Astrocyte (in vitro differentiated cells and primary cell): ENCODE measurements around the gene MRPS23. TPM values are rescaled to one million over a fixed set of nuclear protein-coding genes. Genes with fewer than 3 reads are reported as not detected.
A peak's percentile ranks its signal among the peaks of the same experiment; 100 is the strongest.

Experiments used
- DNase-seq: peaks from one replicate; pipeline ENCODE4 v3.0.0-alpha.2; 2010; ENCODE audit warnings: low read depth
- FAIRE-seq: peaks from 2 replicates; lab custom pipeline; 2011; peaks lifted over from hg19 to GRCh38; lab: Jason Lieb, UNC
- H2AFZ ChIP-seq: 2 replicates; pipeline ENCODE4 v1.6.0; 2012; ENCODE audit warnings: low read depth, low read length, inconsistent platforms
- H3K27ac ChIP-seq: 2 replicates; pipeline ENCODE4 v1.5.1; 2011; ENCODE audit warnings: low read depth, low read length, inconsistent platforms
- H3K27me3 ChIP-seq: 2 replicates; pipeline ENCODE4 v1.6.0; 2011; ENCODE audit warnings: low read length, inconsistent platforms; ENCODE audit not compliant: insufficient read depth
- H3K36me3 ChIP-seq: 2 replicates; pipeline ENCODE4 v1.5.1; 2011; ENCODE audit warnings: low read length, inconsistent platforms; ENCODE audit not compliant: insufficient read depth
- H3K4me1 ChIP-seq: 2 replicates; pipeline ENCODE4 v1.5.1; 2011; ENCODE audit warnings: low read length, inconsistent platforms; ENCODE audit not compliant: insufficient read depth
- H3K4me2 ChIP-seq: 2 replicates; pipeline ENCODE4 v1.6.0; 2012; ENCODE audit warnings: low read length, inconsistent platforms
- H3K4me3 ChIP-seq: 2 replicates; pipeline ENCODE4 v1.5.1; 2011; ENCODE audit warnings: low read depth, mild to moderate bottlenecking, low read length, inconsistent platforms; ENCODE audit not compliant: insufficient read depth
- H3K79me2 ChIP-seq: 2 replicates; pipeline ENCODE4 v1.6.0; 2012; ENCODE audit warnings: mild to moderate bottlenecking, low read length, inconsistent platforms; ENCODE audit not compliant: insufficient read depth
- H3K9ac ChIP-seq: 2 replicates; pipeline ENCODE4 v1.6.0; 2012; ENCODE audit warnings: mild to moderate bottlenecking, low read length, inconsistent platforms
- H3K9me3 ChIP-seq: 2 replicates; pipeline ENCODE4 v1.5.1; 2012; ENCODE audit warnings: low read depth, mild to moderate bottlenecking, low read length, inconsistent platforms; ENCODE audit not compliant: insufficient read depth
- H4K20me1 ChIP-seq: 2 replicates; pipeline ENCODE4 v1.6.0; 2012; ENCODE audit warnings: low read length, inconsistent platforms; ENCODE audit not compliant: insufficient read depth
- H3K27ac Mint-ChIP-seq: one replicate; pipeline ENCODE4 v1.8.0; 2021; ENCODE audit warnings: mild to moderate bottlenecking, mixed read lengths; ENCODE audit not compliant: unreplicated experiment
- H3K27me3 Mint-ChIP-seq: one replicate; pipeline ENCODE4 v1.8.0; 2021; ENCODE audit warnings: low read depth, mixed read lengths; ENCODE audit not compliant: unreplicated experiment
- H3K36me3 Mint-ChIP-seq: one replicate; pipeline ENCODE4 v1.8.0; 2021; ENCODE audit warnings: low read depth, mixed read lengths; ENCODE audit not compliant: unreplicated experiment
- H3K4me1 Mint-ChIP-seq: one replicate; pipeline ENCODE4 v1.8.0; 2021; ENCODE audit warnings: low read depth, mixed read lengths; ENCODE audit not compliant: unreplicated experiment
- H3K4me3 Mint-ChIP-seq: one replicate; pipeline ENCODE4 v1.8.0; 2021; ENCODE audit warnings: mild to moderate bottlenecking, moderate library complexity, mixed read lengths; ENCODE audit not compliant: unreplicated experiment
- H3K9me3 Mint-ChIP-seq: one replicate; pipeline ENCODE4 v1.8.0; 2021; ENCODE audit warnings: mild to moderate bottlenecking, mixed read lengths; ENCODE audit not compliant: unreplicated experiment
- EZH2 ChIP-seq: IDR thresholded peaks from 2 replicates; pipeline ENCODE4 v1.6.1; 2012; ENCODE audit warnings: mild to moderate bottlenecking, low read length, inconsistent platforms; ENCODE audit not compliant: insufficient read depth
- total RNA-seq: library from RNA; stranded (reverse); gene quantifications from 2 replicates; pipeline ENCODE4 v1.2.1, GENCODE V29; 2021
- TF ChIP-seq, protein P1 (sequence below): IDR thresholded peaks from 2 replicates; pipeline ENCODE4 v1.5.1; 2011; ENCODE audit warnings: low read depth, mild to moderate bottlenecking, inconsistent platforms, low read length, moderate library complexity; ENCODE audit not compliant: insufficient read depth

Gene MRPS23
- total RNA-seq, 1 donor from 2014 or later, result 61.3 TPM

DNA sequence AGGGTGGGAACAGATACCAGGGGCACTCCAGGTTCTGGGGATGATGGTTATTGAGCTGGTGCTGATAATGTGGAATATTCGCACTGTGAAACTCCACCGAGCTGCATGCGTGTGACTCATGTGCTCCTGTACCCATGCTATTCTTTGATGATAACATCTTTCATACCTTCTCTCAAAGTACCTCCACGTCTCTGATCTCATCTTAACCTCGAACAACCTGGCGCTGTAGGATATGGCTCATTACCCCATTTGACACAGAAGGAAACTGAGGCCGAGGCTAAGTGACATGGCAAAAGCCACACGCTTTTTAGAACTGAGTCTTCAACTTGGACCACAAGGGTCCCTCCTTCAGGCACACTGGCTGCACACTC, 30.2 kb upstream of the MRPS23 start:
- no peaks in the 10 kb centered on the region for H3K36me3 ChIP-seq
- DNase-seq (no peak), FAIRE-seq (no peak)
- peak overlapping the region; percentile 73 for H3K27ac Mint-ChIP-seq
- H3K9me3 Mint-ChIP-seq, result peaks cover 3% of the 10 kb centered on the region
- H2AFZ ChIP-seq, result no peak overlapping the region
- peaks cover 18% of the 10 kb centered on the region for H3K36me3 Mint-ChIP-seq
- peak overlapping the region; percentile 68 for H3K4me2 ChIP-seq
- H4K20me1 ChIP-seq, result no peaks in the 10 kb centered on the region
- peak overlapping the region; percentile 81 for H3K27ac ChIP-seq
- H3K4me1 ChIP-seq, result peaks cover 58% of the 10 kb centered on the region
- H3K27me3 Mint-ChIP-seq, result no peaks in the 10 kb centered on the region
- H3K9me3 ChIP-seq, result no peaks in the 10 kb centered on the region
- no peaks in the 10 kb centered on the region for H3K27me3 ChIP-seq
- TF ChIP-seq, protein P1, sequence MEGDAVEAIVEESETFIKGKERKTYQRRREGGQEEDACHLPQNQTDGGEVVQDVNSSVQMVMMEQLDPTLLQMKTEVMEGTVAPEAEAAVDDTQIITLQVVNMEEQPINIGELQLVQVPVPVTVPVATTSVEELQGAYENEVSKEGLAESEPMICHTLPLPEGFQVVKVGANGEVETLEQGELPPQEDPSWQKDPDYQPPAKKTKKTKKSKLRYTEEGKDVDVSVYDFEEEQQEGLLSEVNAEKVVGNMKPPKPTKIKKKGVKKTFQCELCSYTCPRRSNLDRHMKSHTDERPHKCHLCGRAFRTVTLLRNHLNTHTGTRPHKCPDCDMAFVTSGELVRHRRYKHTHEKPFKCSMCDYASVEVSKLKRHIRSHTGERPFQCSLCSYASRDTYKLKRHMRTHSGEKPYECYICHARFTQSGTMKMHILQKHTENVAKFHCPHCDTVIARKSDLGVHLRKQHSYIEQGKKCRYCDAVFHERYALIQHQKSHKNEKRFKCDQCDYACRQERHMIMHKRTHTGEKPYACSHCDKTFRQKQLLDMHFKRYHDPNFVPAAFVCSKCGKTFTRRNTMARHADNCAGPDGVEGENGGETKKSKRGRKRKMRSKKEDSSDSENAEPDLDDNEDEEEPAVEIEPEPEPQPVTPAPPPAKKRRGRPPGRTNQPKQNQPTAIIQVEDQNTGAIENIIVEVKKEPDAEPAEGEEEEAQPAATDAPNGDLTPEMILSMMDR, result no peak
- no peak for TF ChIP-seq EZH2
- peaks cover 3% of the 10 kb centered on the region for H3K79me2 ChIP-seq
- peak overlapping the region; percentile 32 for H3K9ac ChIP-seq
- no peak overlapping the region for H3K4me3 ChIP-seq
- peaks cover 65% of the 10 kb centered on the region for H3K4me1 Mint-ChIP-seq
- peak overlapping the region; percentile 27 for H3K4me3 Mint-ChIP-seq

DNA sequence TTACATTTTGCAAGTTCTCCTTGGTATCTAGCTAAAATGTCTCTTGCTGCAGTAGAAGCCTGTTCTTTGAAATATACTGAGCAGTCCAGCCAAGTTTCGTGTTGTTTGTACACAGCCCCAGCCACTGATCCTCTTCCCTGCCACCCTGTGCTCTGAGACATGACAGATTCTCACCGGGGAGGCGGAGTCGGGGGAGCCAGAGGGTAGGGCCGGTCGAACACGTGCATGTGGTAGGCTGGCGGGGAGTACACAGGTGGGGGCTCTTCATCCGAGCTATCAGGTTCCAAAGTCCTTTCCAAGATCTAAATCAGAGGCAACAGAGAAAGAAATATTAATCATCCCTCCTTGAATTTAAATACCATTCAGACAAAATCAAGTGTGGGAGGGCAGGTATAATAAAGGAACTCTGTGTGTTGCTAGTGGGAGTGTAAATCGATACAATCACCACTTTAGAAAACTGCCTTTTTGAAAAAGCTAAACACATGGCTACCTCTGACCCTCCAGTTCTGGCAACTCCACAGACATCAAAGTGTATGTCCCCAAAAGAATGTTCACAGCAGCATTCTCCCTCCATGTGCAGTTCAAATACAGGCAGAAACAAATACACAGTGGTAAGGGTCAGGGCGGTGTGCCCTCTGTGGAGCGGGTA, 29.7 kb upstream of the MRPS23 start:
- Mint-ChIP-seq H3K27me3 (no peaks in the 10 kb centered on the region), H3K27ac (peak overlapping the region; percentile 95), H3K36me3 (peaks cover 15% of the 10 kb centered on the region), H3K4me1 (peaks cover 65% of the 10 kb centered on the region), H3K9me3 (peaks cover 2% of the 10 kb centered on the region), H3K4me3 (peak overlapping the region; percentile 65)
- Histone ChIP-seq H2AFZ (no peak overlapping the region), H3K4me3 (no peak overlapping the region), H4K20me1 (no peaks in the 10 kb centered on the region), H3K4me2 (peak overlapping the region; percentile 68), H3K4me1 (peaks cover 61% of the 10 kb centered on the region), H3K79me2 (peaks cover 3% of the 10 kb centered on the region), H3K27ac (peak overlapping the region; percentile 81), H3K36me3 (no peaks in the 10 kb centered on the region), H3K27me3 (no peaks in the 10 kb centered on the region), H3K9me3 (no peaks in the 10 kb centered on the region), H3K9ac (peak overlapping the region; percentile 32)
- DNase-seq (no peak), FAIRE-seq (no peak)
- no peak for TF ChIP-seq EZH2
- TF ChIP-seq, protein P1, result no peak

DNA sequence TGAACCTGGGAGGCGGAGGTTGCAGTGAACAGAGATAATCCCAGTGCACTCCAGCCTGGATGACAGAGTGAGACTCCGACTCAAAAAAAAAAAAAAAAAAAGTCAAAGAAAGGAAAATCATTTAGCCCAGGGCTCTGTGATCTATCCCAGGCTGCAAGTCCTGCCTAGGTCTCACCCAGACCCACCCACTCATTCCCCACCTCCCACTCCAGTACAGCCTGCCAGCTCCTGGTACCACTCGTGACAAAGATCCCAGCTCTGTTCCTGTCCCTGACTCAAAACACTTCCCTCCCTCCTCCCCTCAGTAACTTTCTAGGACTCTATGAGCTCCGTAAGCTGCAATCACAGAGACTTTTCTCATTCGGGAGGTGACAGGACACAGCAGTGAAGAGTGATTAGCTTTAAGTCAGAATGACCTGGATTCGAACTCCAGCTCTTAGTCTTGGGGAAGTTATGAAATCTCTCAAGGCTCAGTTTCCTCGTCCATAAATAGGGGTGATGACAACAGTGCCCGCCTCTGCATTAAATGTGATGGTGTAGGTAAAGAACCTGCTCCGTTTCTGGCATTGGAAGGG, 28.0 kb upstream of the MRPS23 start:
- H2AFZ ChIP-seq, result no peak overlapping the region
- Mint-ChIP-seq H3K9me3 (no peaks in the 10 kb centered on the region), H3K36me3 (peaks cover 15% of the 10 kb centered on the region), H3K27me3 (no peaks in the 10 kb centered on the region), H3K4me3 (no peak overlapping the region), H3K27ac (peak overlapping the region; percentile 89), H3K4me1 (peaks cover 79% of the 10 kb centered on the region)
- no peak overlapping the region for H3K4me2 ChIP-seq
- no peak for TF ChIP-seq EZH2
- TF ChIP-seq, protein P1, result no peak
- no peak overlapping the region for H3K27ac ChIP-seq
- H3K36me3 ChIP-seq, result no peaks in the 10 kb centered on the region
- H3K9me3 ChIP-seq, result no peaks in the 10 kb centered on the region
- H4K20me1 ChIP-seq, result no peaks in the 10 kb centered on the region
- H3K4me1 ChIP-seq, result peaks cover 77% of the 10 kb centered on the region
- FAIRE-seq, result no peak
- no peak overlapping the region for H3K9ac ChIP-seq
- peaks cover 3% of the 10 kb centered on the region for H3K79me2 ChIP-seq
- DNase-seq, result no peak
- H3K4me3 ChIP-seq, result no peak overlapping the region
- no peaks in the 10 kb centered on the region for H3K27me3 ChIP-seq
